ENCODE measurements around the gene TAF15.

TAF15 gene

DNA sequence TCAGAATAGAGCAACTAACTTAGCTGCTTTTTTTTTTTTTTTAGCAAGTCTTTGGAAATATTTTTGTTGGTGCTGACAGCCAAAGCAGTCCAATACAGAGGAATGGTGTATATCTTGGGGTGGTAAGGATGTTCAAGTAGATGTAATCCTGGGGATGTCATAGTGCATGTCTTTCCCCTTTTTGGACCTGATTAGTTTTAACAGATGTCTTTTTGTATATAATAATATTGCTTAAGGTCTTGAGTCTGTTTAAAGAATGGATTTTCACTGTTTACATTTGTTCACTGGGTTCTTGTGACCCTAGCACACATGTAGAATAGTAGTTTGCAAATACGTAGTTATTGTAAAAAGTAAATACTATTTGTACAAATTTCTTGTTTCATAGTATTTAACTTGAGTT, 7.9 kb downstream of the TAF15 start:
- DNase-seq (ENCODE audit: low read depth in 2 of 2) = no peak

DNA sequence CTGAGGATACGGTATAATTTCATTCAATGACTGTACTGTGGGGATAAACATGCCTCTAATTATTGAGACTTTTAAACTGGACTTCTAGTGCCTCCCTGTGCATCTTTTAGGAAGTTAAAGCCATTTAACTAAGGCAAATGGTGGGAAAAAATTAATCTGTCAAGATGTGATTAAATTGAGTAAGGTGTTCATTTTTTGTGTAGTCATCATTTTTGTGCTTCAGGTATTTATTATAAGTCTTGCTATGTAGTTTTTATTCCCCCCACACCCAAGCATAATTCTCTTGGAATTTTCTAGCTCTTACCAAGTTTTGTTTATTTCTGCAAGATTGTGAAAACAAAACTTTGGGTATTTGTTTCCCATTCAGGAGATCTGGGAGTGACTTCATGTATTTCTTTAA, 10.2 kb downstream of the TAF15 start:
- no peak for DNase-seq (ENCODE audit: low read depth in 2 of 2)

DNA sequence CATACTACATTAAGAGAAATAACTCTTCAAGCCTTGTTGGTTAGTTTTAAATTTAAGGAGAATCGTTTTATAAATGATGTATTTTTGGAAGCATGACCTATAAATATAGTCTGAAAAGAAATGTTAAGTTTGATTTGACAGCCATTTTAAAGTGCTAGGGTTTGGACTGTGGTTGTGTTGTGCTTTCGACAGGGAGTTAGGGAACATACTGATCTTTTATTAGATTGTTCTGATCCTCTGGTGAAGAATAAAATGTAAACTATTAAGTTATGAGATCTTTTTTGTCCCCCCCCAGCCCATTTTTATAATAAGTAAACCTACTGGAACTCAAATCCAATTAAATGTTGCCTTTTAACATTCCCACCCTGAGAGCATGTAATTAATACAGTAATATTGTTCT, 12.0 kb downstream of the TAF15 start:
- no peak for DNase-seq (ENCODE audit: low read depth in 2 of 2)

DNA sequence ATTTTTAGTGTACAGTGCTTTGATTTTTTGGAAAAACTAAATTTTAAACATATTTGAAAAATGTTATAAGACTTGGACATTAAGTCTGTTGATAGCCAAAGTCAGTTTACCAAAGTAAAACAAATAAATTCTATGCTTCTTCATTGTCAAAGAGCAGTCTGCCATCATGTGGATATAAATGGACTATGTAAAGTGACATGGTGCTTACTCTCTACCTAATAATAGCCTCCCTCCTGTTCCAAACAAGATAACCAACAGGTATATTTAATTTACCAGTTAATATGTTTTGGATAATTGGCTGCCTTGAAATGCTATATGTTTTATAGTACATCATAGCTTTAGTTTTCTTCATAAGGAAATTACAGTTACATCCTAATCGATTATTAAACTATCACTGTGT, 15.9 kb downstream of the TAF15 start:
- DNase-seq (ENCODE audit: low read depth in 2 of 2) = no peak

DNA sequence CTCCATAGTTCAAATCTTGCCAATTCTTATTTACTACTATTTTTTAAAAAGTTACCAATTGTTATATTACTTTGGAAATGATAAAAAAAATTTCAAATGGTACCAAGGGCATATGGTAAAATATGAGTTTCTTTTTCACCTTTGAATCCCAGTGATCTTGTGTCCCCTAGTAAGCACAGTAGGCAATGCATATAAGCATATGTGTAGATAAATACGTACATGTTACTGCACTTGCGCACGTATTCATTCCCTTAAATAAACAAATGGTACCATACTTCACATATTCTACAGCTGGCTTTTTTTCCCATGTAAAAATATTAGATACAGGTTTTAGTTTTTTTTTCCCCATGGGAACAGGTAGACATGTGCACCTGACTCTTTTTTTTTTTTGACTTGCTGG, 31.8 kb downstream of the TAF15 start:
- no peak for DNase-seq (ENCODE audit: low read depth in 2 of 2)

DNA sequence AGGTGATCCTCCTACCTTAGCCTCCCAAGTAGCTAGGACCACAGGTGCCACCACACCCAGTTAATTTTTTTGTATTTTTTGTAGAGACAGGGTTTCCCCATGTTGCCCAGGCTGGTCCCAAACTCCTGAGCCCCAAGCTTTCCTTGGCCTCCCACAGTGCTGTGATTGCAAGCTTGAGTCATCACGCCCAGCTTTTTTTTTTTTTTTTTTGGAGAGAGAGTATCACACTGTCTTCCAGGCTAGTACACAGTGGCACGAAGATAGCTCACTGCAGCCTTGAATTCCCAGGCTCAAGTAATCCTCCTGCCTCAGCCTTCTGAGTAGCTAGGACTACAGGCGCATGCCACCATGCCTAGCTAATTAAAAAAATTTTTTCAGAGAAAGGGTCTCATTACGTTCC, 32.2 kb downstream of the TAF15 start:
- DNase-seq (ENCODE audit: low read depth in 2 of 2) = no peak

GRCh38 chr17:35842239-35842638, 33.0 kb downstream of the TAF15 start:
- DNase-seq (ENCODE audit: low read depth in 2 of 2) = no peak

DNA sequence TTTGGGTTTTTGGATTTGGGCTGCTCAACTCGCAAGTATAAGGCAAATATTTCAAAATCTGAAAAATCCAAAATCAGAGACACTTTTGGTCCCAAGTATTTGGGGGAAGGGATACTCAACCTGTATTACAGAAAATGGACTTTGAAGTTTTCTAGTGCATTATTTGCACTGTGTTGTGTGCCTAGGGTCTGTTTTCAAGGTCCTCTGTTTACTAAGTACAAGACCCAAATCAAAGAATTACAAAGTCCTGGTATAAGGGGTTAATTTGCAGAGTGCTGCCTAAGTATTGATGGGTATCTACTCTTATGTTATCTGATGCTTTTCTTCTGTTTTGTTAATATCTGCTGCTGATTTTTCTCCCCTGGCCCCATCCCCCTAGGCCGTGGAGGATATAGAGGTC, 34.4 kb downstream of the TAF15 start:
- no peak for DNase-seq (ENCODE audit: low read depth in 2 of 2)

DNA sequence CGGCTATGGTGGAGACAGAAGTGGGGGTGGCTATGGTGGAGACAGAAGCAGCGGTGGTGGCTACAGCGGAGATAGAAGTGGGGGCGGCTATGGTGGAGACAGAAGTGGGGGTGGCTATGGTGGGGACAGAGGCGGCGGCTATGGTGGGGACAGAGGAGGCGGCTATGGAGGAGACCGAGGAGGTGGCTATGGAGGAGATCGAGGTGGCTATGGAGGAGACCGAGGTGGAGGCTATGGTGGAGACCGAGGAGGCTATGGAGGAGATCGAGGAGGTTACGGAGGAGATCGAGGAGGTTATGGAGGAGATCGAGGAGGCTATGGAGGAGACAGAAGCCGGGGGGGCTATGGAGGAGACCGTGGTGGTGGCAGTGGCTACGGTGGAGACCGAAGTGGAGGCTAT, 35.3 kb downstream of the TAF15 start:
- DNase-seq (ENCODE audit: low read depth in 2 of 2) = no peak

- no peak for DNase-seq (ENCODE audit: low read depth in 2 of 2)
Observed at GRCh38 chr17:35846055-35846809, 36.9 kb downstream of the TAF15 start.

DNA sequence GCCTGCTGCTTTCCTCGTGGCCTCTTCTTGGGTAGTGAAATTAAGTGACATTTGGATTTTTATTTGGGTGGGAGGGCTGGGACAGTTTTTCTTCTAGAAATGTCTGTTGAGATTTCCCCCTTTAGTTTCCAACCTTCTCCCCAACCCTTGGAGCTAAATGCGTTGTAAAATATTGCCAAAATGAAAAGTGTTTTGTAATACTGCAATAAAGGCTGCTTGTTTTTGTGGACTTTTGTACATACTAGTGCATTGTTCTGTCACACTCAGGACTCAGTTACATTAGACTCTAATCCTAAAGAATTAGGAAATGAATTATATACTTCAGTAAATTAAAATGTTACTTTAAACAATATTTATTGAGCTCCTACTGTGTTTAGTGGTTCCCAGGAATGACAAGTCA, 37.7 kb downstream of the TAF15 start:
- no peak for DNase-seq (ENCODE audit: low read depth in 2 of 2)

- DNase-seq (ENCODE audit: low read depth in 2 of 2) = no peak
Observed at GRCh38 chr17:35847633-35848373, 38.5 kb downstream of the TAF15 start.

DNA sequence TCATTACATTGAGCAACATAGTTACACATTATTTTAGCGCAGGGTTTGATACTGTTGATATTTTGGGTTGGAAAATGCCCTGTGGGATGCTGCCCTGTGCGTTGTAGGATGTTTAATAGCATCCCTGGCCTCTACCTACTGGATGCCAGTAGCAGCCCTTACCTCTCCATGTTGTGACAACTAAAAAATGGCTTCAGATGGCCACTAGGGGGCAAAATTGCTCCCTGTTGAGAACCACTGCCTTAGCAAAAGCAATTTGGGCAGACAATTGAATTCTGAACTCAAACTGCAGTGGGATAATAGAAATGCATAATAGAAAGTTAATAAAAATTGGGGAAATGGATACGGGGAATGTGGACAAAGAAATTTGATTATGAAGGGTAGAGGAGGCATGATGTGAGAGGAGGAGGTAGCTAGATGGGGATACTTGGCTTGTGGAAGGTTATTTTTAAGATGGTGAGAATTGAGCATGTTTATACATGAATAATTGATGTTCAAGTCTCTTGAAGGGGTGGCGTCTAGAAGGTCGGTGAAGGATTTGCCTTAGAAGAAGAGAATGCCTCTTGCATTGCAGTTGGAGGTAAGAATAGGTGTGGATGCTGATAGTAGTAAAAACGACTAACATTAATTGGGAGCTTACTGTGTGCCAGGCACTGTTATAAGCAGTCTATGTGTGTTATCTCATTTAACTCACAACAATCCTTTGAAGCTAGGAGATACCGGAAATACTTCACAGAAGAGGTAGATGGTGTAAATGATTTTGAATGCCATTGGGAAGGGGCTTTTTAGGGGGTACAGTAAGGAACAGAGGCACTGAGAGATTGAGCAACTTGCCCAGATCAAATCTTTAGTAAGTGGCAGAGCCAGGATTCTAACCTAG, 40.4 kb downstream of the TAF15 start:
- DNase-seq (ENCODE audit: low read depth in 2 of 2) = peak; percentile 20 to 22

DNA sequence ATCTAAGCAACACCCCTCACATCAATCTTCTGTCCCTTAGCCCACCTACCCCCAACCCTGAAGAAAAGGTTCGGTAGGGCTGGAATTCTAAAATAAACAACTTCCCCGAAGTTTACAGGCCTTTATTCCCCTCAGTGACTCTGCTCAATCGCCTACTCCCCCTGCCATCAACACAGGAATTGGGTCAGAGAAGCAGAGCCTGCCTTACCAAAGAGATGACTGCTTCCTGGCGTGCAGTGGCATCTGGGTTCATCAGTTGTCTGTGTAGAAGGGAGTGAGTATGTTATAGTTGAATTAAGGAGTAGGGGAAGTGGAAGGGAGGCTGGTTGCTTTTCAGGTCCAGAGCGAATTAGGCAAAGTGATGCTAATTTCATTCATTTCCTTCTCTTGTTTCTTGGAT, 46.7 kb downstream of the TAF15 start:
- no peak for DNase-seq (ENCODE audit: low read depth in 2 of 2)

GRCh38 chr17:35856603-35857002, 47.3 kb downstream of the TAF15 start:
- DNase-seq (ENCODE audit: low read depth in 2 of 2) = no peak

DNA sequence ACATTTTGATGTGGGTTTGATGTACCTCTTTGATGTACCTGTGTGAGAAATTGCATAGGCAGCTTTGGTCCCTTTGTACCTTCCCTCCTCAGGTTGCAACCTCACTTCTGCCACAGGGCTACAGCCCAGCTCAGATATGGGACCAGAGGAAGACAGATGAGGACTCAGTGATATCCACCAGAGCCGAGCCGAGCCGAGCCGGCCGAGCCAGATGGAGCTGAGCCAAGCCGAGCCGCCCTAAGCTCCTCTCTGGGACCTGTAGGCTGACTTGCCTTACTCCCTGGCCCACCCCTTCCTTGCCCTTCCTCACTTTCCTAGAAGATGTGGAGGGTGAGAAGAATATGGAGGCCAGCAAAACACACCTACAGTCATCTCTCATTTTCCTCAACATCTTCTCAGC, 55.6 kb downstream of the TAF15 start:
- DNase-seq (ENCODE audit: low read depth in 2 of 2) = no peak

DNA sequence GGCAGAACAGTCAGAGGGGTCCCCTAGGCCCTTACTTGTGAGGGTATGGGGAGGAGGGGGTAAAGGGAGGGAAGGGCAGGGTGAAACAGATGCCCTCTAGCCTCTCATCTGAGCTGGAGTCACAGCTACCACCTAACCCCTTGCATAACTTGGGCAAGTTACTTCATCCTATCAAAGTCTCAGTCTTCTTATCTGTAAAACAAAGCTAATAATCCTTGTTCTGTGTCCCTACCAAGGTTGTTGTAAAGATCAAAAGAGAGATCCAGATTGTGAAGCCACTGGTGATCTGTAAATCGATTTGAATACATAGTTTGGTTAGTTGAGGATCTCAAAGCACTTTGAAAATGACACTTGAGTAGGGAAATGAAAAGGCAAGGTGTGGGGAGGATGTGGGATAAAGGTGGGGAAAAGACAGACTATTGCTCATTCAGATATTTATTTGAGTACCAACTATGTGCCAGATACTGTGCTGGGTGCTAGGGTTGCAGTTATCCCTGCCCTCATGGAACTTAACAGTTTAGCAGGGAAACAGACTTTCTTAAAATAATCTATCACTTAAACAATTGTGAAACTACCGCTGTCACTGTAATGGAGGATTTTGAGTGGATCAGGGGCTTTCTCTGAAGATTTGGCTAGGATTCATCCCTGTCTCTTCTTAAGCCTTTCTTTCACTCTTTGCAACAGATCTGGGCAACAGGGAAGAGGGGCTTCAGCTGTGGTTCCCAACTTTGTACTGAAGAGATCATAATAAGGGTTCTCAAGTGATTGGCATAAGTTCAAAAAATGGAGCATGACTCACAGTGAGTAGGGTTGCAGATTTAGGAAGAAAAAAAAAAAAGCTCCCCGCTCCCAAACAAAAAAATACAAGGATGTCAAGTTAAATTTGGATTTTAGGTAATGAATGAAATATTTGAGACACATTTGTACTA, 56.4 kb downstream of the TAF15 start:
- no peak for DNase-seq (ENCODE audit: low read depth in 2 of 2)

DNA sequence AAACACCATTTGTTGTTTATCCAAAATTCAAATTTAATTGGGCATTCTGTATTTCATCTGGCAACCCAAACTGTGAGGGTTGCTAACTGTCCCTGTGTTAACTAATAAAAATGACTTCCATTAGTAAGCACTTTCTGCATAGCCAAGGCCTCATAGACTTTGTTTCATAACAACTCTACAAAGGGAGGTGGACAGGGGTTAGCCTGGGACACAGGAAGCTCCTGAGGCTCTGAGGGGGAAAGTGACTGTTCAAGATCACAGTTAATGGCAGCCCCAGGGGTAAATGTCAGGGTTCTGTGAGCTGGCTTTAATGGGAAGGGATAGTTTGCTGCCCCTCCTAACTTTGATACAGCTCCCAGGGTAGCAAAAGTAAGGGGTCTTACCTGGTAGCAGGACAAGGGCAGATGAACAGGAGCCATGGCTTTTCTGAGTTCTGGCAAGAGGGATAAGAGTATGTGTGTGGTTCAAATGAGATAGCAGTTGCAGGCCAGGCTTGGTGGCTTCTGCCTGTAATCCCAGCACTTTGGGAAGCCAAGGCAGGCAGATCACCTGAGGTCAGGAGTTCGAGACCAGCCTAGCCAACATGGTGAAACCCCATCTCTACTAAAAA, 57.2 kb downstream of the TAF15 start:
- DNase-seq (ENCODE audit: low read depth in 2 of 2) = no peak

GRCh38 chr17:35867574-35867973, 58.3 kb downstream of the TAF15 start:
- no peak for DNase-seq (ENCODE audit: low read depth in 2 of 2)

DNA sequence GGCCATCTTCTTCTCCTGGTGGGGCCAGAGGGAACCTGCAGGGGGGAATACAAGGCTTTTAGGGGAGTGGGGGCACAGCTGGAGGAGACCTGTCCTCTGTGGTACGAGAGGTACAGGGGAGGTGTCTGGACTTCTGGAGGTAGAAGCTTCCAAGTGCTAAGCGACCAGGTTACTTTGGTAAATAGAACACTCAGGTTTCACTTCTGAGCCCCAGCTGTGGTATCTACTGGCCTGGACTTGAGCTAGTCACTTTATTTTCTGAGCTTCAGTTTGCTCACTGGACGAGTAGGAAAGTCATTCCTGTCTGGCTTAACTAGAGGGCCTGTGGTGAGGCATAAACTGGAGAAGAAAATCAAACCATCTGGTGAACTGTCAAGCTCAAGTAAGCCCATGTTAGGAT, 59.5 kb downstream of the TAF15 start, which contains the start of gene HEATR9:
Gene HEATR9 (minus strand): TSS at position 155 of the 400 bp plus-strand sequence. CDS start 149 bp downstream, at position 6.
- no peak for DNase-seq (ENCODE audit: low read depth in 2 of 2)
